GM23338 (cell line): ENCODE data around the gene OMG. TPM values are rescaled to one million over a fixed set of nuclear protein-coding genes. Genes with fewer than 3 reads are reported as not detected.

Experiments
- ATAC-seq: fragments of 200-7000 bp; cut with Tn5 transposase; 3 replicates; pipeline ENCODE4 v1.9.1; 2020
- DNase-seq: peaks from one replicate; pipeline ENCODE4 v3.0.0-alpha.2; 2015; ENCODE audit warnings: low spot score
- H2AFZ ChIP-seq: fragments of 200-600 bp; sonication (generic); 2 replicates; pipeline ENCODE4 v1.8.0; 2016; ENCODE audit warnings: antibody characterized with exemption, mild to moderate bottlenecking, moderate library complexity
- H3F3A ChIP-seq: fragments of 200-600 bp; sonication (generic); replicated peaks from 2 replicates; pipeline ENCODE4 v1.8.0; 2017; ENCODE audit warnings: antibody characterized with exemption, mixed run types, low read depth
- H3K27ac ChIP-seq: fragments of 200-600 bp; sonication (generic); 2 replicates; pipeline ENCODE4 v1.6.1; 2016; ENCODE audit warnings: low read depth
- H3K27me3 ChIP-seq: fragments of 200-600 bp; sonication (generic); 2 replicates; pipeline ENCODE4 v1.8.0; 2016; ENCODE audit warnings: mild to moderate bottlenecking, mixed run types, moderate library complexity; ENCODE audit not compliant: insufficient read depth
- H3K36me3 ChIP-seq: fragments of 200-600 bp; sonication (generic); 2 replicates; pipeline ENCODE4 v1.8.0; 2016; ENCODE audit warnings: mild to moderate bottlenecking; ENCODE audit not compliant: insufficient read depth
- H3K4me1 ChIP-seq: fragments of 200-600 bp; sonication (generic); 2 replicates; pipeline ENCODE4 v1.8.0; 2016; ENCODE audit warnings: mild to moderate bottlenecking, moderate library complexity; ENCODE audit not compliant: insufficient read depth
- H3K4me2 ChIP-seq: fragments of 200-600 bp; sonication (generic); 2 replicates; pipeline ENCODE4 v1.7.1; 2017; ENCODE audit warnings: mixed run types
- H3K4me3 ChIP-seq: fragments of 200-600 bp; sonication (generic); 2 replicates; pipeline ENCODE4 v1.6.1; 2016; ENCODE audit warnings: mixed run types
- H3K79me2 ChIP-seq: fragments of 200-600 bp; sonication (generic); replicated peaks from 2 replicates; pipeline ENCODE4 v1.8.0; 2017; ENCODE audit warnings: mild to moderate bottlenecking; ENCODE audit not compliant: insufficient read depth
- H3K9me2 ChIP-seq: fragments of 200-600 bp; sonication (generic); 2 replicates; pipeline ENCODE4 v1.8.0; 2017; ENCODE audit not compliant: insufficient read depth
- H4K20me1 ChIP-seq: fragments of 200-600 bp; sonication (generic); replicated peaks from 2 replicates; pipeline ENCODE4 v1.8.0; 2017; ENCODE audit warnings: mild to moderate bottlenecking; ENCODE audit not compliant: insufficient read depth
- H3K27ac Mint-ChIP-seq: 2 replicates; pipeline ENCODE4 v1.8.0; 2020; ENCODE audit warnings: inconsistent platforms, mild to moderate bottlenecking, moderate library complexity, mixed read lengths
- H3K27me3 Mint-ChIP-seq: 3 replicates; pipeline ENCODE4 v1.8.0; 2022; ENCODE audit warnings: low read depth, mild to moderate bottlenecking, moderate library complexity, mixed read lengths, inconsistent platforms; ENCODE audit not compliant: insufficient read depth, poor library complexity
- H3K36me3 Mint-ChIP-seq: 3 replicates; pipeline ENCODE4 v1.8.0; 2021; ENCODE audit warnings: low read depth, mild to moderate bottlenecking, inconsistent platforms, moderate library complexity, mixed read lengths
- H3K4me1 Mint-ChIP-seq: 3 replicates; pipeline ENCODE4 v1.8.0; 2020; ENCODE audit warnings: mild to moderate bottlenecking, inconsistent platforms, mixed read lengths
- H3K4me3 Mint-ChIP-seq: 3 replicates; pipeline ENCODE4 v1.8.0; 2021; ENCODE audit warnings: moderate library complexity, mild to moderate bottlenecking, inconsistent platforms, mixed read lengths
- H3K9me3 Mint-ChIP-seq: 3 replicates; pipeline ENCODE4 v1.8.0; 2020; ENCODE audit warnings: moderate library complexity, mild to moderate bottlenecking, inconsistent platforms, mixed read lengths
- CREB1 ChIP-seq: fragments of 250-450 bp; sonication (Bioruptor Pico); IDR thresholded peaks from 2 replicates; pipeline ENCODE4 v1.5.0; 2020; ENCODE audit warnings: low read depth, mild to moderate bottlenecking, moderate library complexity
- EZH2 ChIP-seq: fragments of 200-600 bp; sonication (generic); IDR thresholded peaks from one replicate; pipeline ENCODE4 v1.8.0; 2017; ENCODE audit warnings: antibody characterized with exemption, mild to moderate bottlenecking, low read depth; ENCODE audit not compliant: unreplicated experiment
- NANOG ChIP-seq: IDR thresholded peaks from 2 replicates; pipeline ENCODE4 v1.6.1; 2016; ENCODE audit warnings: antibody characterized with exemption, borderline replicate concordance
- POLR2AphosphoS5 ChIP-seq: IDR thresholded peaks from 2 replicates; pipeline ENCODE4 v1.6.1; 2016; ENCODE audit warnings: antibody characterized with exemption, low read depth
- REST ChIP-seq: IDR thresholded peaks from one replicate; pipeline ENCODE4 v1.6.1; 2018; ENCODE audit warnings: antibody characterized with exemption; ENCODE audit not compliant: unreplicated experiment
- STAT1 ChIP-seq: IDR thresholded peaks from one replicate; pipeline ENCODE4 v1.6.1; 2016; ENCODE audit warnings: antibody characterized with exemption; ENCODE audit not compliant: unreplicated experiment
- ZNF114 ChIP-seq: fragments of 250-450 bp; sonication (Bioruptor Pico); IDR thresholded peaks from 2 replicates; pipeline ENCODE4 v1.5.0; 2020; ENCODE audit warnings: mild to moderate bottlenecking, moderate library complexity
- ZNF462 ChIP-seq: fragments of 250-450 bp; sonication (Bioruptor Pico); IDR thresholded peaks from 2 replicates; pipeline ENCODE4 v1.5.0; 2020; ENCODE audit warnings: mild to moderate bottlenecking, moderate library complexity
- polyA plus RNA-seq: library from polyadenylated mRNA; unstranded; fragments of >200 nt; fragmentation: Nextera tagmentation; extraction: Ambion mirVana; gene quantifications from 2 replicates; pipeline ENCODE4 v1.2.1, GENCODE V29; 2016
- total RNA-seq: library from RNA; depleted of rRNA; stranded (reverse); fragments of >200 nt; shearing (Covaris generic); gene quantifications from 2 replicates; pipeline ENCODE4 v1.2.3, GENCODE V29; 2014

Gene OMG
- total and polyA plus RNA-seq, 2 experiments from 2014 or later: 0.71 TPM; not detected in 1

GRCh38 chr17:31299624-31300023 lies 2.6 kb upstream of the OMG start:
- H3K4me2 ChIP-seq: no peak overlapping the region
- H3K9me3 Mint-ChIP-seq: no peaks in the 10 kb centered on the region
- H3K27ac ChIP-seq: no peak overlapping the region
- H3K36me3 ChIP-seq: no peaks in the 10 kb centered on the region
- no peak overlapping the region for H3K27ac Mint-ChIP-seq
- no peak overlapping the region for H3K4me3 ChIP-seq
- no peaks in the 10 kb centered on the region for H4K20me1 ChIP-seq
- H3K79me2 ChIP-seq: no peaks in the 10 kb centered on the region
- peaks cover 3% of the 10 kb centered on the region; the same call in 1 of the 2 replicates for H3K9me2 ChIP-seq
- peaks cover 2% of the 10 kb centered on the region for H3K27me3 Mint-ChIP-seq
- no peak overlapping the region for H3K4me3 Mint-ChIP-seq
- H3K36me3 Mint-ChIP-seq: no peaks in the 10 kb centered on the region
- H3K27me3 ChIP-seq: no peaks in the 10 kb centered on the region
- no peaks in the 10 kb centered on the region for H3F3A ChIP-seq
- no peak for TF ChIP-seq REST
- TF ChIP-seq NANOG: no peak
- no peak for TF ChIP-seq ZNF114
- TF ChIP-seq EZH2: no peak
- TF ChIP-seq STAT1: no peak
- no peak for TF ChIP-seq POLR2AphosphoS5
- no peak for TF ChIP-seq CREB1 (CRISPR knock-in tag)
- TF ChIP-seq ZNF462 (CRISPR knock-in tag): no peak
- no peak for DNase-seq
- H2AFZ ChIP-seq: no peak overlapping the region
- H3K4me1 ChIP-seq: peaks cover 10% of the 10 kb centered on the region; the same call in 1 of the 2 replicates
- peaks cover 12% of the 10 kb centered on the region for H3K4me1 Mint-ChIP-seq
- no peak for ATAC-seq
